A549 treated with AZD2906 at 1 μM for 4 hours (cell line): ENCODE results near the gene FSHR. TPM values are rescaled to one million over a fixed set of nuclear protein-coding genes. Genes with fewer than 3 reads are reported as not detected.

Source experiments
- total RNA-seq: library from RNA; stranded (reverse); fragments of 200-300 nt; extraction: Qiagen RNA extraction; gene quantifications from 5 replicates; pipeline ENCODE4 v1.2.3, GENCODE V29; 2022

The FSHR gene
- total RNA-seq: not detected in 5 replicates

DNA sequence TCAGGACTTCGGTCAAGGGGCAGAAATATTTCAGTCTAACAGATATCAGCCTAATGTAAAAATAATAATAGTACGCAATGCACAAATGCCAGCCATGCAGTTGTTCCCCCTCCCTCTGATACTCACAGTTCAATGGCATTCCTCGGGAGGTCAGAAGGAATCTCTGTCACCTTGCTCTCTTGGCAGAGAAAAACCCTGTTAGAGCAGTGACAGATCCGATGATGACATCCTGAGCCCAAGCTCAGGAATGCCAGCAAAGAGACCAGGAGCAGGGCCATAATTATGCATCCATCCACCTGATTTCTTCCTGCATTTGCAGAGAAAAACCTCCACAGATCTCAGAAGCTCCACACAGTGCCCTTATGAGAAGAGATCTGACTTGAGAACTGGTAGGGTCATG lies at the start of gene FSHR:
TSS of gene FSHR (minus strand) at position 376 of the 400 bp plus-strand sequence. CDS start at position 278, 98 bp downstream.

